K562 (cell line): Measurements from ENCODE around the gene MPRIP. TPM values are rescaled to one million over a fixed set of nuclear protein-coding genes. Genes with fewer than 3 reads are reported as not detected.
A peak's percentile ranks its signal among the peaks of the same experiment; 100 is the strongest.
"Not testable (repeated sequence)": the region's sequence is repeated elsewhere in the genome, so short reads cannot be mapped to it uniquely, and the experiment has no call there.

ENCODE experiments used
- ATAC-seq: fragments of 200-7000 bp; cut with Tn5 transposase; 3 replicates; pipeline ENCODE4 v1.9.1; 2020; ENCODE audit warnings: moderate library complexity
- BruUV-seq: library from RNA; stranded (reverse); fragments of 400-500 nt; replicated peaks from 2 replicates; lab custom pipeline; 2021; lab: Mats Ljungman, UMichigan
- CTCF ChIA-PET: fragments of 300-600 bp; formaldehyde crosslinking; extraction: SDS; loops from one replicate; lab custom pipeline; 2021; ENCODE audit warnings: low intra/inter-chr PET ratio; lab: Yijun Ruan, JAX
- POLR2A ChIA-PET: fragments of 300-600, 350-650 bp; sonication (Branson Sonifier 250); formaldehyde crosslinking; extraction: SDS; loops from one replicate; lab custom pipeline; 2021; ENCODE audit warnings: antibody characterized with exemption, inconsistent platforms; lab: Yijun Ruan, JAX
- DNase-seq, 4 experiments: peaks; one replicate each; pipeline versions ENCODE4 v3.0.0 to v3.0.0-alpha.2; 2011 to 2018; ENCODE audit warnings: low spot score in 3 of 4, mixed read lengths in 3 of 4; ENCODE audit errors: extremely low read depth in 1 of 4
- FAIRE-seq: peaks from 2 replicates; lab custom pipeline; 2011; peaks lifted over from hg19 to GRCh38; lab: Jason Lieb, UNC
- H2AFZ ChIP-seq: 2 replicates; pipeline ENCODE4 v1.6.0; 2011; ENCODE audit warnings: low read depth, low read length, control low read depth, inconsistent platforms
- H3K27ac ChIP-seq: fragments of 200-600 bp; 3 replicates; pipeline ENCODE4 v1.8.0; 2011; ENCODE audit warnings: low read depth, mild to moderate bottlenecking, control low read depth, inconsistent platforms, low read length, moderate library complexity, mixed read lengths; ENCODE audit errors: extremely low read depth
- H3K27me3 ChIP-seq, 2 experiments: fragments of 300-600 bp in 1 of 2; 2 replicates in 1 of 2; 3 replicates in 1 of 2; pipeline versions ENCODE4 v1.6.0 to v1.8.0; 2011; ENCODE audit warnings: inconsistent platforms in 2 of 2, low read length in 2 of 2, mild to moderate bottlenecking in 1 of 2, mixed read lengths in 1 of 2, moderate library complexity in 1 of 2; ENCODE audit not compliant: control insufficient read depth in 2 of 2, insufficient read depth in 2 of 2
- H3K36me3 ChIP-seq: fragments of 300-600 bp; 3 replicates; pipeline ENCODE4 v1.8.0; 2011; ENCODE audit warnings: mild to moderate bottlenecking, low read length, inconsistent platforms; ENCODE audit not compliant: control insufficient read depth, insufficient read depth
- H3K4me1 ChIP-seq, 2 experiments: fragments of 200-600 bp in 1 of 2; replicated peaks in 1 of 2; 2 replicates in 1 of 2; 3 replicates in 1 of 2; pipeline versions ENCODE4 v1.5.1 to v1.8.0; 2011; ENCODE audit warnings: inconsistent platforms in 2 of 2, low read length in 2 of 2, mild to moderate bottlenecking in 1 of 2, mixed read lengths in 1 of 2, moderate library complexity in 1 of 2; ENCODE audit not compliant: control insufficient read depth in 2 of 2, insufficient read depth in 2 of 2
- H3K4me2 ChIP-seq: 2 replicates; pipeline ENCODE4 v1.6.1; 2011; ENCODE audit warnings: low read length, control low read depth, inconsistent platforms, mixed read lengths; ENCODE audit not compliant: insufficient read depth
- H3K4me3 ChIP-seq: fragments of 200-600 bp; sonication (generic), shearing (Covaris generic); 2 replicates; pipeline ENCODE4 v1.5.1; 2016; ENCODE audit warnings: control low read depth, inconsistent platforms
- H3K79me2 ChIP-seq: fragments of 200-600 bp; 3 replicates; pipeline ENCODE4 v1.8.0; 2011; ENCODE audit warnings: low read length, inconsistent platforms; ENCODE audit not compliant: control insufficient read depth, insufficient read depth
- H3K9ac ChIP-seq, 2 experiments: 2 replicates each; pipeline versions ENCODE4 v1.6.0 to v1.6.1; 2011; ENCODE audit warnings: low read depth in 2 of 2, low read length in 2 of 2, control low read depth in 1 of 2, inconsistent platforms in 1 of 2, mild to moderate bottlenecking in 1 of 2, mixed read lengths in 1 of 2; ENCODE audit not compliant: insufficient read depth in 1 of 2
- H3K9me1 ChIP-seq: one replicate; pipeline ENCODE4 v1.6.0; 2011; ENCODE audit warnings: inconsistent platforms, mild to moderate bottlenecking, low read length, moderate library complexity; ENCODE audit not compliant: control insufficient read depth, insufficient read depth
- H3K9me3 ChIP-seq: replicated peaks from 2 replicates; pipeline ENCODE4 v1.5.1; 2011; ENCODE audit warnings: low read depth, low read length, inconsistent platforms; ENCODE audit not compliant: control insufficient read depth, insufficient read depth
- H4K20me1 ChIP-seq: replicated peaks from 2 replicates; pipeline ENCODE4 v1.6.1; 2011; ENCODE audit warnings: low read length, inconsistent platforms, mixed read lengths; ENCODE audit not compliant: control insufficient read depth, insufficient read depth
- WGBS: fragments of 100-300 bp; shearing (Covaris generic); methylation state at CpG from one replicate; pipeline ENCODE4 v1.1.6; 2016; ENCODE audit warnings: low coverage, mixed read lengths; ENCODE audit not compliant: insufficient coverage; ENCODE audit errors: missing lambda C conversion rate; 5-methylcytosine and 5-hydroxymethylcytosine counted together
- in situ Hi-C: fragments of 300-500 bp; cut with MboI; formaldehyde crosslinking; loops from 4 replicates; pipeline ENCODE4 v1.15.0; 2018; ENCODE audit warnings: inconsistent platforms, mixed read lengths
- intact Hi-C: fragments of 100-400 bp; cut with micrococcal nuclease; formaldehyde crosslinking; loops from 2 replicates; pipeline ENCODE4 v1.14.2; 2022
- polyA plus RNA-seq, 8 experiments: library from polyadenylated mRNA; depleted of rRNA in 4 of 8; stranded (reverse) in 5 of 8; unstranded in 3 of 8; fragments of >200 nt; fragmentation: Nextera tagmentation in 2 of 8; fragmentation: Illumina TruSeq in 1 of 8; extraction: Ambion mirVana in 2 of 8; extraction: Trizol in 1 of 8; gene quantifications; 2 replicates each; pipeline versions ENCODE4 v1.2.1 to v1.2.3, GENCODE V29; 2011 to 2014; ENCODE audit warnings: inconsistent platforms in 1 of 8, missing spikeins in 1 of 8
- total RNA-seq, 7 experiments: library from RNA; depleted of rRNA in 6 of 7; stranded (reverse); fragments of >200 nt in 6 of 7; fragmentation: Illumina TruSeq in 2 of 7; extraction: Trizol in 2 of 7; gene quantifications; 2 replicates each; pipeline versions ENCODE4 v1.2.1 to v1.2.3, GENCODE V29; 2011 to 2021; ENCODE audit warnings: low replicate concordance in 1 of 7

The MPRIP gene
- total and polyA plus RNA-seq, 9 of the 15 experiments (the other 6 are each of a cell fraction or from before 2014, with no cell fraction given), result 10.0 to 72.6 (median 30.1) TPM

DNA sequence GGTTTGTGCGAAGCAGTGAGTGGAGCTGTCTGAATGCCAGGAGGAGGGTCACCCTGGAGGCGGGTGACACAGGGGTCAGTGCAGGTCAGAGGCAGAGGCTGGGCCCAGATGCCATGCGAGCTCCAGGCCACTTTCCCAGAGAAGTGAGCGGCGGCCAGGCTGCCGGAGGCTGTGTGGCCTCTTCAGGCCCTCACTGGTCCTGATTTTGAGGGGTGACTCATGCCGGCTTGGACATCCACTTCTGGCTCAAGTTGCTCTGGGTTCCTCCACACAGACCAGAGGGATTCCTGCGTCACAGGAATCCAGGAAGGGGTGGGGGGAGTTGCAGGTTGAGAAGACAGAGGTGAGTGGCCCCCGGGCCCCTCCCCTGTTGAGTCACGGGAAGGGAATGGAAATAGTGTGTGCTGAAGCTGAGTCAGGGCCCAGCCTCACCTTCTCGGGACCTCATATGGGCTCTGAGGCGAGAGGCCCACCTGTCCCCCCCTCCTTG, 31.7 kb upstream of the MPRIP start:
- H3K27me3 ChIP-seq, FAIRE-seq, H3K4me1 ChIP-seq, H3K79me2 ChIP-seq, POLR2A ChIA-PET, H4K20me1 ChIP-seq, ATAC-seq, CTCF ChIA-PET, H3K9me3 ChIP-seq, DNase-seq, H3K9ac ChIP-seq, H3K9me1 ChIP-seq, H2AFZ ChIP-seq, H3K4me2 ChIP-seq, H3K4me3 ChIP-seq, BruUV-seq, intact Hi-C loops, H3K27ac ChIP-seq, H3K36me3 ChIP-seq, in situ Hi-C loops: not testable (repeated sequence)
- 38% methylated on average over 3 of the region's 12 CpGs for WGBS

DNA sequence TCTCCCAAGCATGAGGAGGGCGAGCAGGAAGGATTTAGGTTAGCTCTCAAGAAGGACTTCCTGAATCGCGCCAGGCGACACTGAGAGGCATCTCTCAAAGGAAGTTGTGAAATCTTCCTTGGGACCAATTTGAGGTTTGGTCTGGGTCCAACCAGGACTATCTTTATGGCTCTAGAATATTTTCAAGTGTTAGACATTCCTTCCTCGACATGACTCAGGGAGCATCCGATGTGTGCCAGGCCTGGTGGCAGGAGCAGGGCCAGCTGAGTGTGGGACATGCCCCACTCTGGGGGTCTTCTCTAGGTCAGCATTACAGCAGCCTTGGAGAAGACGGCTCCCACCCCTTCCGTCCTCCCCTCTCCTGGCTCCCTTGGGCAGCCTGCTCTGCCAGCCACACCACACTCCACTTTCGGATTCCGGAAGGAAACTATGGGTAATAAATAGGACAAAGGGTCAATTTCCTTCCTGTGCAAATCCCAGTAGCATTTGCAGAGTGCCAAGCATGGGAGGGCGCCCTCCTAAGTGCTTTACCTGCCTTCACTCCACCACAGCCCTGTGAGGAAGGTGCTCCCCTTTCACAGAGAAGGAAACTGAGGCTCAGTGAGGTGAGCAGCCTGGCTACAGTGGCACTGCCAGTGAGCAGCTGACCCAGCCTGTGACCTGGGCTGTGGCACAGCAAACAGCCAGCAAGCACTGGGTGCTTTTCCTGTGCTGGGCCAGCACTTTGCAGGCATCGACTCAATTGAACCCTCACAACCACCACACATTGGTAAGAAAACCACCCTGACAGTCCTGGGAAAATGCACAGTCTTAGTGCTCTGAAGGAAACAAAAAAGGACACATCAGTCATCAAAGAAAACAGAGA, 31.0 kb upstream of the MPRIP start:
- FAIRE-seq, result peak; percentile 60
- H3K9ac ChIP-seq, BruUV-seq, DNase-seq, H3K4me1 ChIP-seq, H2AFZ ChIP-seq, H3K9me3 ChIP-seq, H3K4me2 ChIP-seq, CTCF ChIA-PET, H3K27ac ChIP-seq, in situ Hi-C loops, H3K4me3 ChIP-seq, POLR2A ChIA-PET, H3K9me1 ChIP-seq, H3K36me3 ChIP-seq, H4K20me1 ChIP-seq, H3K27me3 ChIP-seq, ATAC-seq, intact Hi-C loops, H3K79me2 ChIP-seq: not testable (repeated sequence)
- WGBS, result 0% methylated on average over 2 of the region's 12 CpGs

DNA sequence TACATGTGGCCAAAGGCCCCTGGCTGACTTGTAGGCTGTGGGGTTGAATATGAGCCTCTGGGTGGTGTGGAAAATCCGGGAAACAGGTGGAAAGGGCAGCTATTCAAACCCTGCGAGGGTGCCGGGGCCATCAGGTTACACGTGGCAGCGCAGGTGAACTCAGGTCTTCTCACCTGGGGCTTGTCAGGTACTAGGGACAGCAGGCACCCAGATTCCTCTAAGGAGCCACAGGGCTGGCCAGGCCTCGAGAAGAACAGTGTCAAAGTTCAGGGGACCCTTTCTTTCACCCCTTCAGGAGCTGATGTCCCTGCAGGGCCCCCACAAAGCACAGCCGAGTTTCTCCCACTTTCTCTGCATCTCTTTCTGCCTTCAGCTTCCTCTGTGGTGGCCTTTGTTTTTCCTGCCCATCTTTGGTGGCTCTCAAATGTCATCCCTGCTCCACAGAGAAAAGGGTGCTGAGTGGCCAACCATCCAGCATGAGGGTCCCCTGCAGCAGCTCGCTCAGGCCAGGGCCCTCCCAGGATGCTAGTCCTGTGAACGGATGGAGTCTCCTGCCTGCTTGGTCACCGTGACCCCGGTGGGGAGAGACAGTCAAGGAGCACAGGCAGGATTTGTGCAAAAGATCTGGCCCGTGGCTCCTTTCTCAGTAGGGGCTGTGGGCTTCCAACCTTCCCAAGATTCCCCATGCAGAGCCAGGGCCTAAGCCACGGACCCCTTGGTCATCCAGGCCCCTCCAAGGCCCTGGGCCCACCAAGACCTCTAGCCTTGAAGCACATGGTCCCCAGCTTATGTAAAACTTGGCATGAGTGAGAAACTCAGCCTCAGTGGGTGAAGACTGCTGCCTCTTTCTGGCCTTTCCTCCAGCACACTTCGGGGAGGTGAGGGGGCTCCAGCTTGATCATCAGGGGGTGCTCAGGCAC, 28.2 kb upstream of the MPRIP start:
- H3K79me2 ChIP-seq, H3K4me2 ChIP-seq, FAIRE-seq, H3K9ac ChIP-seq, H3K27ac ChIP-seq, CTCF ChIA-PET, H3K27me3 ChIP-seq, ATAC-seq, H3K4me3 ChIP-seq, H3K4me1 ChIP-seq, H3K36me3 ChIP-seq, H3K9me3 ChIP-seq, in situ Hi-C loops, H4K20me1 ChIP-seq, H3K9me1 ChIP-seq, DNase-seq, intact Hi-C loops, H2AFZ ChIP-seq, BruUV-seq: not testable (repeated sequence)
- 5% methylated on average over 8 of the region's 14 CpGs for WGBS
- POLR2A ChIA-PET, result interaction anchor here (0.9 kb wide), 1 partner anchor 31 kb away, joined by 3 read pairs; no protein-coding TSS in a partner anchor
